Muscle of leg (tissue), 16 donors: ENCODE data around the gene ITPRIP. TPM values are rescaled to one million over a fixed set of nuclear protein-coding genes. Genes with fewer than 3 reads are reported as not detected.

Experiments used
- DNase-seq: peaks from one replicate; pipeline ENCODE4 v3.0.0; 2013
- H3K27ac ChIP-seq: one replicate; pipeline ENCODE4 v1.5.1; 2013; ENCODE audit warnings: mild to moderate bottlenecking, low read length, control low read depth
- H3K27me3 ChIP-seq: one replicate; pipeline ENCODE4 v1.6.1; 2013; ENCODE audit warnings: low read length; ENCODE audit not compliant: control insufficient read depth, insufficient read depth
- H3K36me3 ChIP-seq: one replicate; pipeline ENCODE4 v1.6.1; 2013; ENCODE audit warnings: low read length; ENCODE audit not compliant: control insufficient read depth, insufficient read depth
- H3K4me1 ChIP-seq: one replicate; pipeline ENCODE4 v1.6.1; 2013; ENCODE audit warnings: low read length; ENCODE audit not compliant: control insufficient read depth, insufficient read depth
- H3K4me3 ChIP-seq: one replicate; pipeline ENCODE4 v1.5.1; 2013; ENCODE audit warnings: low read length, control low read depth
- H3K9me3 ChIP-seq: replicated peaks from 2 replicates; pipeline ENCODE4 v1.6.1; 2013; ENCODE audit warnings: low read depth, low read length; ENCODE audit not compliant: control insufficient read depth
- whole genome bisulfite sequencing: methylation state at CpG from one replicate; pipeline ENCODE4 v1.1.5; 2013; ENCODE audit warnings: missing lambda C conversion rate; ENCODE audit not compliant: insufficient coverage; 5-methylcytosine and 5-hydroxymethylcytosine counted together
- long read RNA-seq, 11 donors: transcript quantifications; one replicate each; lab custom pipeline, GENCODE V29; 2026
- polyA plus RNA-seq, 8 donors: library from polyadenylated mRNA; unstranded; fragments of 120-200 nt; gene quantifications; one replicate each; pipeline versions ENCODE4 v1.2.1 to v1.2.3, GENCODE V29; 2013; ENCODE audit warnings: inconsistent platforms in 1 of 8, low replicate concordance in 1 of 8; ENCODE audit not compliant: insufficient read length in 8 of 8, insufficient read depth in 1 of 8
- total RNA-seq: library from RNA; stranded (reverse); fragments of 120-200 nt; gene quantifications from one replicate; pipeline ENCODE4 v1.2.4, GENCODE V29; 2013

The ITPRIP gene
- total RNA-seq: 2.6 TPM
- polyA plus RNA-seq: 10 to 100 TPM in 2 of 8 donors, 1 to 10 TPM in 6; 5.6 to 10.8 (median 8.5) TPM
- long read RNA-seq, donor 1, full-length matches to known transcripts: 1 of 1 reads
- long read RNA-seq, donor 1, partial matches to known transcripts: 0 of 1 reads
- long read RNA-seq, donor 1, other reads (novel, unspliced or antisense): 0 of 1 reads
- long read RNA-seq, donor 2: 0 reads
- long read RNA-seq, donor 3, full-length matches to known transcripts: 3 of 3 reads
- long read RNA-seq, donor 3, partial matches to known transcripts: 0 of 3 reads
- long read RNA-seq, donor 3, other reads (novel, unspliced or antisense): 0 of 3 reads
- long read RNA-seq, donor 4, full-length matches to known transcripts: 2 of 2 reads
- long read RNA-seq, donor 4, partial matches to known transcripts: 0 of 2 reads
- long read RNA-seq, donor 4, other reads (novel, unspliced or antisense): 0 of 2 reads
- long read RNA-seq, donor 5, full-length matches to known transcripts: 6 of 6 reads
- long read RNA-seq, donor 5, partial matches to known transcripts: 0 of 6 reads
- long read RNA-seq, donor 5, other reads (novel, unspliced or antisense): 0 of 6 reads
- long read RNA-seq, donor 6, partial matches to known transcripts: 0 of 1 reads
- long read RNA-seq, donor 6, other reads (novel, unspliced or antisense): 0 of 1 reads
- long read RNA-seq, donor 7, full-length matches to known transcripts: 2 of 2 reads
- long read RNA-seq, donor 7, partial matches to known transcripts: 0 of 2 reads
- long read RNA-seq, donor 7, other reads (novel, unspliced or antisense): 0 of 2 reads
- long read RNA-seq, donor 8, full-length matches to known transcripts: 1 of 1 reads
- long read RNA-seq, donor 8, partial matches to known transcripts: 0 of 1 reads
- long read RNA-seq, donor 8, other reads (novel, unspliced or antisense): 0 of 1 reads
- long read RNA-seq, donor 9, full-length matches to known transcripts: 1 of 1 reads
- long read RNA-seq, donor 9, partial matches to known transcripts: 0 of 1 reads
- long read RNA-seq, donor 9, other reads (novel, unspliced or antisense): 0 of 1 reads
- long read RNA-seq, donor 10, full-length matches to known transcripts: 3 of 14 reads
- long read RNA-seq, donor 10, partial matches to known transcripts: 11 of 14 reads
- long read RNA-seq, donor 10, other reads (novel, unspliced or antisense): 0 of 14 reads
- long read RNA-seq, donor 11, full-length matches to known transcripts: 3 of 3 reads
- long read RNA-seq, donor 11, partial matches to known transcripts: 0 of 3 reads
- long read RNA-seq, donor 11, other reads (novel, unspliced or antisense): 0 of 3 reads

- peak; percentile 92 for DNase-seq
- H3K4me1 ChIP-seq: peaks cover 43% of the 10 kb centered on the region
- no peaks in the 10 kb centered on the region for H3K27me3 ChIP-seq
- no peaks in the 10 kb centered on the region for H3K9me3 ChIP-seq
- peak within 1 kb of the TSS; percentile 87 for H3K4me3 ChIP-seq
- WGBS: under 1% methylated on average over 60 of the region's 70 CpGs
- no peaks in the 10 kb centered on the region for H3K36me3 ChIP-seq
- peak within 1 kb of the TSS; percentile 98 for H3K27ac ChIP-seq
Observed at GRCh38 chr10:104337985-104338735, at the start of gene ITPRIP. ITPRIP (minus strand) TSS chr10:104338465; CDS start chr10:104316051, 22,414 bp downstream.

- no CpG with 5 or more reads among the region's 6 CpGs for WGBS
- no peaks in the 10 kb centered on the region for H3K36me3 ChIP-seq
- no peak overlapping the region for H3K4me3 ChIP-seq
- no peaks in the 10 kb centered on the region for H3K9me3 ChIP-seq
- peaks cover 4% of the 10 kb centered on the region for H3K27me3 ChIP-seq
- peak; percentile 5 for DNase-seq
- H3K4me1 ChIP-seq: no peaks in the 10 kb centered on the region
- no peak overlapping the region for H3K27ac ChIP-seq
Observed at GRCh38 chr10:104387130-104387888, 49.0 kb upstream of the ITPRIP start.

- Histone ChIP-seq H3K9me3 (no peaks in the 10 kb centered on the region), H3K4me3 (no peak overlapping the region), H3K27me3 (peaks cover 3% of the 10 kb centered on the region), H3K36me3 (no peaks in the 10 kb centered on the region), H3K27ac (no peak overlapping the region), H3K4me1 (no peaks in the 10 kb centered on the region)
- no peak for DNase-seq
- no CpG with 5 or more reads among the region's 4 CpGs for WGBS
Observed at GRCh38 chr10:104380336-104380735, 42.1 kb upstream of the ITPRIP start.

DNA sequence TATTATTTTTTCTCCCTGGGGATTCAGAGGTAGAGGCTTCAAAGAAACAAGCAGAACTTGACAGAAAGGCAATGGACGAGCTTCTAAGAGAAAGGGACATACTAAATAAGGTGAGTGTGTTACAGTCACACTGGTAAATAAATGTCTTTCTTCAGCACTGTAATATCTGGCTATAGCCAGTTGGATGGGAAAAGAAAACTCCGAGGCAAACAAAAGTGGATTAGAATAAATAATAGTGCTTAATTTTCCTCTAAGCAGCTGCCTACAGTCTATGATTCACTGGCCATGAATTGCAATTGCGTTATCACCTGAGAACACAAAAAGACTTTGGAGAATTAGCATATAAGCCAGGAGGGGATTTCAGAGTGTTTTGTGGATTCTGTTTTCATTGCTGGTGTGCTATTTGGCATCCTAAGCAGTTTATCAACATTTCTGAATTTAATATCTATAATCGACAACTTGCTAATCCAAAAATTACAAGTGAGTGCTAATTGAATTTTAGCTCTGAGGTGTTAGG, 38.6 kb upstream of the ITPRIP start:
- H3K4me1 ChIP-seq: no peaks in the 10 kb centered on the region
- no CpG with 5 or more reads among the region's 4 CpGs for WGBS
- peaks cover 3% of the 10 kb centered on the region for H3K27me3 ChIP-seq
- no peak overlapping the region for H3K4me3 ChIP-seq
- H3K27ac ChIP-seq: no peak overlapping the region
- H3K9me3 ChIP-seq: no peaks in the 10 kb centered on the region
- no peak for DNase-seq
- no peaks in the 10 kb centered on the region for H3K36me3 ChIP-seq

DNA sequence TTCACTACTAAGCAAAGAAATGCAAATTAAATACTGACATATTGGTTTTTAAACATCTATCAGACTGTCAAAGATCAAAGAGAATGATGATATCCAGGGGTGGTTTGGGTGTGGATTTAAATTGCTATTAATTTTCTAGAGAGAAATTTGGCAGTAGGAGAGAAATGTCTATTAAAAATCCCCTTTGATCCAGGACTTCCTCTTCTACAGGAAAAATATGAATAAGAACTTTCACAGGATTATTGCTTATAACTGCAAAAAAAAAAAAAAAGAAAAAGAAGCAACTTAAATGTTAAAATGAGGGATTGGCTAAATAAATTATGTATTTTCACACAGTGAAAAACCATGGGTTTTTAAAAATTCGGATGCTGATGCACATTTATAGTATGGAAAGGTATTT, 36.3 kb upstream of the ITPRIP start:
- H3K9me3 ChIP-seq: peaks cover 4% of the 10 kb centered on the region
- H3K27me3 ChIP-seq: peaks cover 3% of the 10 kb centered on the region
- no peak overlapping the region for H3K27ac ChIP-seq
- no peak for DNase-seq
- WGBS: no CpG with 5 or more reads among the region's 1 CpG
- no peak overlapping the region for H3K4me3 ChIP-seq
- no peaks in the 10 kb centered on the region for H3K36me3 ChIP-seq
- H3K4me1 ChIP-seq: no peaks in the 10 kb centered on the region

DNA sequence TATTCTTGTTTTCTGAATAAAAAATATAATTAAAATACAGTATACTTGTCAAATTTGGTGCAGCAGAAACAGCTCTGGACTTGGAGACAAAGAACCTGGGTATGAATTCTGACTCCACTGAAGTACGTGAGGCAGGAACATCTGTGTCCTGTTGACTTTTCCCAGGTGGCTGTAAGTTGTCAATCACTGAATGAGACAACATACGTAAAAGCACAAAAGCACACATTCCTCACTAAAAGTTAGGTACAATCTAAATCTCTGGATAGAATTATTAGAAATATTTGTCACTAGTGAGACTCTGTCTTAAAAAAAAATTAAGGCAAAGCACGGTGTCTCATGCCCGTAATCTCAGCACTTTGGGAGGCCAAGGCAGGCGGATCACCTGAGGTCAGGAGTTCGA, 33.5 kb upstream of the ITPRIP start:
- Histone ChIP-seq H3K9me3 (peaks cover 4% of the 10 kb centered on the region), H3K27me3 (peaks cover 3% of the 10 kb centered on the region), H3K36me3 (no peaks in the 10 kb centered on the region), H3K4me3 (no peak overlapping the region), H3K27ac (no peak overlapping the region), H3K4me1 (no peaks in the 10 kb centered on the region)
- 82% methylated on average over 3 of the region's 6 CpGs for WGBS
- DNase-seq: no peak

- H3K4me3 ChIP-seq: no peak overlapping the region
- no peaks in the 10 kb centered on the region for H3K27me3 ChIP-seq
- no peak overlapping the region for H3K27ac ChIP-seq
- 46% methylated on average over 2 of the region's 2 CpGs for WGBS
- no peaks in the 10 kb centered on the region for H3K36me3 ChIP-seq
- H3K9me3 ChIP-seq: peaks cover 4% of the 10 kb centered on the region
- no peak for DNase-seq
- H3K4me1 ChIP-seq: no peaks in the 10 kb centered on the region
Observed at GRCh38 chr10:104368381-104368780, 30.1 kb upstream of the ITPRIP start.

DNA sequence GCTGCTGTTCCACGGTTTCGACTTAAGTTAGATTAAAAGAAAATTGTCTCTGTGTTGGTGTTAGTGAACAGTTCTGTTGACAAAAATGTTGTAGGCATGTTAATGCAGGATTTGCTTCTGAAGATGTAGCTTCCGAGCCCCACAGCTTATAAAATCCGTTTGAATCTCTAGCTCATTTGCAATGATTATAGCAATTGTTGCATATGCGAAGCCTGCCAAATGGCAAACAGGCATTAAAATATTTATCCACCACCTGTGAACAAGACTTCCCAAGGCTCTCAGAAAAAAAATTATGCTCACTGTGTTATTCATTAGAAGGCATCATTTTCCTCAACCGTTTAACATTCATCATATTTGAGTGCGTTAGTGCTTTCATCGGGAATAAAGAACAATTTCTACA, 29.6 kb upstream of the ITPRIP start:
- H3K4me1 ChIP-seq: no peaks in the 10 kb centered on the region
- no peaks in the 10 kb centered on the region for H3K27me3 ChIP-seq
- H3K9me3 ChIP-seq: peaks cover 4% of the 10 kb centered on the region
- H3K36me3 ChIP-seq: no peaks in the 10 kb centered on the region
- DNase-seq: no peak
- WGBS: no CpG with 5 or more reads among the region's 8 CpGs
- H3K4me3 ChIP-seq: no peak overlapping the region
- no peak overlapping the region for H3K27ac ChIP-seq
